Adipocyte (in vitro differentiated cells): Measurements from ENCODE around the gene EIF5B.

Experiments used
- DNase-seq: peaks from one replicate; pipeline ENCODE4 v3.0.0-alpha.2; 2015; ENCODE audit warnings: low read depth
- H3K27me3 ChIP-seq: replicated peaks from 2 replicates; pipeline ENCODE4 v1.7.0; 2013; ENCODE audit warnings: mild to moderate bottlenecking, low read length, moderate library complexity; ENCODE audit not compliant: control insufficient read depth, insufficient read depth
- H3K36me3 ChIP-seq: 2 replicates; pipeline ENCODE4 v1.7.0; 2013; ENCODE audit warnings: low read length, mild to moderate bottlenecking, moderate library complexity; ENCODE audit not compliant: control insufficient read depth, insufficient read depth, severe bottlenecking
- H3K4me1 ChIP-seq: 2 replicates; pipeline ENCODE4 v1.7.0; 2013; ENCODE audit warnings: mild to moderate bottlenecking, low read length, moderate library complexity; ENCODE audit not compliant: control insufficient read depth, insufficient read depth
- H3K4me3 ChIP-seq: 2 replicates; pipeline ENCODE4 v1.7.0; 2013; ENCODE audit warnings: mild to moderate bottlenecking, low read length, moderate library complexity
- H3K9ac ChIP-seq: 2 replicates; pipeline ENCODE4 v1.7.0; 2013; ENCODE audit warnings: mild to moderate bottlenecking, low read length, moderate library complexity
- H3K9me3 ChIP-seq: 2 replicates; pipeline ENCODE4 v1.7.0; 2013; ENCODE audit warnings: mild to moderate bottlenecking, low read length, moderate library complexity; ENCODE audit not compliant: control insufficient read depth

Gene EIF5B

GRCh38 chr2:99373144-99373543 is 36.0 kb downstream of the EIF5B start:
- Histone ChIP-seq H3K27me3 (no peaks in the 10 kb centered on the region), H3K4me3 (no peak overlapping the region), H3K9ac (no peak overlapping the region), H3K4me1 (no peaks in the 10 kb centered on the region), H3K36me3 (peaks cover 95% of the 10 kb centered on the region), H3K9me3 (no peaks in the 10 kb centered on the region)
- no peak for DNase-seq

- H3K4me3 ChIP-seq: no peak overlapping the region
- no peaks in the 10 kb centered on the region for H3K27me3 ChIP-seq
- no peak for DNase-seq
- no peaks in the 10 kb centered on the region for H3K4me1 ChIP-seq
- no peaks in the 10 kb centered on the region for H3K9me3 ChIP-seq
- no peak overlapping the region for H3K9ac ChIP-seq
- H3K36me3 ChIP-seq: peaks cover 91% of the 10 kb centered on the region
Observed at GRCh38 chr2:99374747-99375146, 37.6 kb downstream of the EIF5B start.

- Histone ChIP-seq H3K4me3 (no peak overlapping the region), H3K9me3 (no peaks in the 10 kb centered on the region), H3K9ac (no peak overlapping the region), H3K36me3 (peaks cover 89% of the 10 kb centered on the region), H3K4me1 (no peaks in the 10 kb centered on the region), H3K27me3 (no peaks in the 10 kb centered on the region)
- no peak for DNase-seq
Observed at GRCh38 chr2:99376254-99376864, 39.2 kb downstream of the EIF5B start.

GRCh38 chr2:99377879-99378278 is 40.7 kb downstream of the EIF5B start:
- H3K4me1 ChIP-seq: no peaks in the 10 kb centered on the region
- no peaks in the 10 kb centered on the region for H3K27me3 ChIP-seq
- no peak for DNase-seq
- no peak overlapping the region for H3K4me3 ChIP-seq
- peaks cover 89% of the 10 kb centered on the region for H3K36me3 ChIP-seq
- H3K9ac ChIP-seq: no peak overlapping the region
- no peaks in the 10 kb centered on the region for H3K9me3 ChIP-seq

- Histone ChIP-seq H3K27me3 (no peaks in the 10 kb centered on the region), H3K9me3 (no peaks in the 10 kb centered on the region), H3K36me3 (peaks cover 83% of the 10 kb centered on the region), H3K4me3 (no peak overlapping the region), H3K9ac (no peak overlapping the region), H3K4me1 (no peaks in the 10 kb centered on the region)
- no peak for DNase-seq
Observed at GRCh38 chr2:99380376-99381010, 43.3 kb downstream of the EIF5B start.

GRCh38 chr2:99382143-99382542 is 45.0 kb downstream of the EIF5B start:
- Histone ChIP-seq H3K4me1 (no peaks in the 10 kb centered on the region), H3K9ac (no peak overlapping the region), H3K9me3 (no peaks in the 10 kb centered on the region), H3K27me3 (no peaks in the 10 kb centered on the region), H3K4me3 (no peak overlapping the region), H3K36me3 (peaks cover 67% of the 10 kb centered on the region)
- DNase-seq: no peak

GRCh38 chr2:99386011-99386410 is 48.8 kb downstream of the EIF5B start:
- DNase-seq: no peak
- Histone ChIP-seq H3K36me3 (peaks cover 45% of the 10 kb centered on the region), H3K4me1 (peaks cover 7% of the 10 kb centered on the region), H3K4me3 (no peak overlapping the region), H3K9ac (no peak overlapping the region), H3K9me3 (no peaks in the 10 kb centered on the region), H3K27me3 (no peaks in the 10 kb centered on the region)

GRCh38 chr2:99388892-99389291 is 51.7 kb downstream of the EIF5B start:
- Histone ChIP-seq H3K36me3 (peaks cover 38% of the 10 kb centered on the region), H3K4me1 (peaks cover 7% of the 10 kb centered on the region), H3K27me3 (no peaks in the 10 kb centered on the region), H3K9me3 (no peaks in the 10 kb centered on the region), H3K9ac (no peak overlapping the region), H3K4me3 (no peak overlapping the region)
- no peak for DNase-seq

GRCh38 chr2:99389371-99389770 is 52.2 kb downstream of the EIF5B start:
- Histone ChIP-seq H3K9me3 (no peaks in the 10 kb centered on the region), H3K27me3 (no peaks in the 10 kb centered on the region), H3K9ac (no peak overlapping the region), H3K36me3 (peaks cover 39% of the 10 kb centered on the region), H3K4me1 (peaks cover 7% of the 10 kb centered on the region), H3K4me3 (no peak overlapping the region)
- DNase-seq: peak; percentile 29

GRCh38 chr2:99389946-99390345 is 52.8 kb downstream of the EIF5B start:
- Histone ChIP-seq H3K9ac (no peak overlapping the region), H3K4me1 (peaks cover 7% of the 10 kb centered on the region), H3K36me3 (peaks cover 40% of the 10 kb centered on the region), H3K4me3 (no peak overlapping the region), H3K27me3 (no peaks in the 10 kb centered on the region), H3K9me3 (no peaks in the 10 kb centered on the region)
- no peak for DNase-seq

- Histone ChIP-seq H3K36me3 (peaks cover 91% of the 10 kb centered on the region), H3K9ac (no peak overlapping the region), H3K27me3 (no peaks in the 10 kb centered on the region), H3K9me3 (no peaks in the 10 kb centered on the region), H3K4me3 (no peak overlapping the region), H3K4me1 (peaks cover 24% of the 10 kb centered on the region)
- DNase-seq: no peak
Observed at GRCh38 chr2:99395589-99396130, 58.5 kb downstream of the EIF5B start.
